RWPE2 (cell line): ENCODE results near the gene EYA3.

Experiments
- ATAC-seq: fragments of 200-7000 bp; cut with Tn5 transposase; 3 replicates; pipeline ENCODE4 v1.9.1; 2021; ENCODE audit warnings: low read depth
- DNase-seq: peaks from one replicate; pipeline ENCODE4 v3.0.0-alpha.2; 2020; ENCODE audit warnings: low spot score
- H3K27ac ChIP-seq: fragments of 450-650 bp; 2 replicates; pipeline ENCODE4 v1.5.1; 2017; ENCODE audit warnings: mild to moderate bottlenecking; ENCODE audit not compliant: poor library complexity, severe bottlenecking
- H3K27me3 ChIP-seq: fragments of 250-450 bp; sonication (Bioruptor Pico); 2 replicates; pipeline ENCODE4 v1.5.1; 2021; ENCODE audit warnings: mild to moderate bottlenecking, moderate library complexity; ENCODE audit not compliant: insufficient read depth, poor library complexity, severe bottlenecking
- H3K36me3 ChIP-seq: fragments of 250-450 bp; sonication (Bioruptor Pico); 2 replicates; pipeline ENCODE4 v1.5.1; 2020; ENCODE audit warnings: low read depth, mild to moderate bottlenecking, moderate library complexity
- H3K4me1 ChIP-seq: fragments of 250-450 bp; sonication (Bioruptor Pico); 2 replicates; pipeline ENCODE4 v1.5.1; 2021; ENCODE audit warnings: mild to moderate bottlenecking, moderate library complexity; ENCODE audit not compliant: insufficient read depth, poor library complexity, severe bottlenecking
- H3K4me3 ChIP-seq: fragments of 250-450 bp; sonication (Bioruptor Pico); 2 replicates; pipeline ENCODE4 v1.5.1; 2021; ENCODE audit warnings: mild to moderate bottlenecking, moderate library complexity; ENCODE audit not compliant: severe bottlenecking
- H3K9me3 ChIP-seq: fragments of 250-450 bp; sonication (Bioruptor Pico); 2 replicates; pipeline ENCODE4 v1.5.1; 2021; ENCODE audit warnings: mild to moderate bottlenecking, moderate library complexity; ENCODE audit not compliant: severe bottlenecking
- TF ChIP-seq, protein P1 (sequence below): fragments of 450-650 bp; IDR thresholded peaks from one replicate; pipeline ENCODE4 v1.5.1; 2017; ENCODE audit warnings: mild to moderate bottlenecking, moderate library complexity; ENCODE audit not compliant: poor library complexity, severe bottlenecking

The EYA3 gene

GRCh38 chr1:27941671-27942540, 146.5 kb downstream of the EYA3 start:
- Histone ChIP-seq H3K9me3 (no peaks in the 10 kb centered on the region), H3K27ac (no peak overlapping the region), H3K4me1 (no peaks in the 10 kb centered on the region), H3K36me3 (no peaks in the 10 kb centered on the region), H3K27me3 (no peaks in the 10 kb centered on the region), H3K4me3 (no peak overlapping the region)
- TF ChIP-seq, protein P1, sequence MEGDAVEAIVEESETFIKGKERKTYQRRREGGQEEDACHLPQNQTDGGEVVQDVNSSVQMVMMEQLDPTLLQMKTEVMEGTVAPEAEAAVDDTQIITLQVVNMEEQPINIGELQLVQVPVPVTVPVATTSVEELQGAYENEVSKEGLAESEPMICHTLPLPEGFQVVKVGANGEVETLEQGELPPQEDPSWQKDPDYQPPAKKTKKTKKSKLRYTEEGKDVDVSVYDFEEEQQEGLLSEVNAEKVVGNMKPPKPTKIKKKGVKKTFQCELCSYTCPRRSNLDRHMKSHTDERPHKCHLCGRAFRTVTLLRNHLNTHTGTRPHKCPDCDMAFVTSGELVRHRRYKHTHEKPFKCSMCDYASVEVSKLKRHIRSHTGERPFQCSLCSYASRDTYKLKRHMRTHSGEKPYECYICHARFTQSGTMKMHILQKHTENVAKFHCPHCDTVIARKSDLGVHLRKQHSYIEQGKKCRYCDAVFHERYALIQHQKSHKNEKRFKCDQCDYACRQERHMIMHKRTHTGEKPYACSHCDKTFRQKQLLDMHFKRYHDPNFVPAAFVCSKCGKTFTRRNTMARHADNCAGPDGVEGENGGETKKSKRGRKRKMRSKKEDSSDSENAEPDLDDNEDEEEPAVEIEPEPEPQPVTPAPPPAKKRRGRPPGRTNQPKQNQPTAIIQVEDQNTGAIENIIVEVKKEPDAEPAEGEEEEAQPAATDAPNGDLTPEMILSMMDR, result no peak
- DNase-seq (no peak), ATAC-seq (no peak)

- no peak for DNase-seq
- no peaks in the 10 kb centered on the region for H3K27me3 ChIP-seq
- ATAC-seq, result no peak
- TF ChIP-seq, protein P1, result no peak
- no peak overlapping the region for H3K4me3 ChIP-seq
- H3K27ac ChIP-seq, result no peak overlapping the region
- H3K36me3 ChIP-seq, result no peaks in the 10 kb centered on the region
- H3K9me3 ChIP-seq, result no peaks in the 10 kb centered on the region
- no peaks in the 10 kb centered on the region for H3K4me1 ChIP-seq
Observed at GRCh38 chr1:27940870-27941560, 147.4 kb downstream of the EYA3 start.

- no peak overlapping the region for H3K27ac ChIP-seq
- H3K4me1 ChIP-seq, result no peaks in the 10 kb centered on the region
- TF ChIP-seq, protein P1, result peak; percentile 19
- H3K36me3 ChIP-seq, result no peaks in the 10 kb centered on the region
- ATAC-seq (no peak), DNase-seq (no peak)
- H3K27me3 ChIP-seq, result no peaks in the 10 kb centered on the region
- H3K4me3 ChIP-seq, result no peak overlapping the region
- no peaks in the 10 kb centered on the region for H3K9me3 ChIP-seq
Observed at GRCh38 chr1:27940297-27940696, 148.1 kb downstream of the EYA3 start.

DNA sequence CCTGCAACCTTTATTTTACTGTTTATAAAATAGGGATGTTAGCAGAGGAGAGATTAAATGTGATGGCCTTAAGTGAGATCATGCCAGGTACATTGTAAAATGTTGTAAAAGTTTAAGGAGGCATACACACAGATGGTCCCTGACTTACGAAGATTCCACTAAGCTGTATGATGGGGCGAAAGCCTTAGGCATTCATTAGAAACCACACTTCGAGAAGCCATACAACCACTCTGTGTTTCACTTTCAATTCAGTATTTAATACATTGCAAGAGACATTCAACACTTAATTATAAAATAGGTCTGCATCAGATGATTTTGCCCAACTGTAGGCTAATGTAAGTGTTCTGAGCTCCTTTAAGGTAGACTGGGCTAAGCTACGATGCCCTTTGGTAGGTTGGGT, 149.9 kb downstream of the EYA3 start:
- no peaks in the 10 kb centered on the region for H3K27me3 ChIP-seq
- H3K36me3 ChIP-seq, result no peaks in the 10 kb centered on the region
- DNase-seq (no peak), ATAC-seq (no peak)
- no peaks in the 10 kb centered on the region for H3K4me1 ChIP-seq
- H3K4me3 ChIP-seq, result no peak overlapping the region
- TF ChIP-seq, protein P1, result no peak
- H3K27ac ChIP-seq, result no peak overlapping the region
- H3K9me3 ChIP-seq, result no peaks in the 10 kb centered on the region

- TF ChIP-seq, protein P1, result no peak
- Histone ChIP-seq H3K4me3 (no peak overlapping the region), H3K36me3 (no peaks in the 10 kb centered on the region), H3K4me1 (no peaks in the 10 kb centered on the region), H3K9me3 (no peaks in the 10 kb centered on the region), H3K27me3 (no peaks in the 10 kb centered on the region), H3K27ac (no peak overlapping the region)
- ATAC-seq (no peak), DNase-seq (no peak)
Observed at GRCh38 chr1:27937524-27937836, 150.9 kb downstream of the EYA3 start.
